GM21360 (cell line): ENCODE measurements around the gene EPHA5.

Experiments used
- ATAC-seq: cut with Tn5 transposase; IDR thresholded peaks from one replicate; pipeline ENCODE4 v1.9.1; 2021; ENCODE audit warnings: mild to moderate bottlenecking, moderate library complexity; ENCODE audit not compliant: unreplicated experiment

The EPHA5 gene

DNA sequence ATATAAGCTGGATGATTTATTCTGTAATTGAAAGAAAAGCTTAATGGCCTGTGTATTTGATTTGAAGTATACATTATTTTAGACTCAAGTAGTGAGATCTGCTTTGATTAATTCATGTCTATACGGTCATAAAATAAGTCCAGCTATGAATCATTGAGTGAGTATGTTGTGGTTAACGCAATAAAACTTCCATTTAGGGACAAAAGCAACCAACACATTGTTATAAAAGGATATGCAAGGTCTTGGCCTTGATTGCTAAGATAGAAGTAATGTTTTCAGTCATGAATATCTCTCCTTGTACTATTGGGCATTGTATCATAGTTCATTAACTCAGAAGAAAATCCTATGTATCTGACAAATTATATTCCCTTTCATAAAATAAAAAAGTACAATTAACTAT, 162.1 kb downstream of the EPHA5 start:
- ATAC-seq, result no peak

DNA sequence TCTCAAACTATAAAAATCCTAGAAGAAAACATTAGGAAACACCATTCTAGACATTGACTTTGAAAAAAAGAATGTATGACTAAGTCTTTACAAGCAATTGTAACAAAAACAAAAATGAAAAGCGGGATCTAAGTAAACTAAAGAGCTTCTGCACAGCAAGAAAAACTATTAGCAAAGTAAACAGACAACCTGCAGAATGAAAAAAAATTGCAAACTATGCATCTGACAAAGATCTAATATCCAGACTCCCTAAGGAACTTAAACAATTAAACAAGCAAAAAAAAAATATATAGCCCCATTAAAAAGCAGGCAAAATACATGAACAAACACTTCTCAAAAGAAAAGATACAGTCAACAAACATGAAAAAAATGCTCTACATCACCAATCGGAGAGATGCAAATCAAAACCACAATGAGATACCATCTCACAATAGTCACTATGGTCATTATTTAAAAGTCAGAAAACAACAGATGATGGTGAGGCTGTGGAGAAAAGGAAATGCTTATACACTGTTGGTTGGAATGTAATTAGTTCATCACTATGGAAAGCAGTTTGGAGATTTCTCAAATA, 168.1 kb downstream of the EPHA5 start:
- ATAC-seq, result no peak

DNA sequence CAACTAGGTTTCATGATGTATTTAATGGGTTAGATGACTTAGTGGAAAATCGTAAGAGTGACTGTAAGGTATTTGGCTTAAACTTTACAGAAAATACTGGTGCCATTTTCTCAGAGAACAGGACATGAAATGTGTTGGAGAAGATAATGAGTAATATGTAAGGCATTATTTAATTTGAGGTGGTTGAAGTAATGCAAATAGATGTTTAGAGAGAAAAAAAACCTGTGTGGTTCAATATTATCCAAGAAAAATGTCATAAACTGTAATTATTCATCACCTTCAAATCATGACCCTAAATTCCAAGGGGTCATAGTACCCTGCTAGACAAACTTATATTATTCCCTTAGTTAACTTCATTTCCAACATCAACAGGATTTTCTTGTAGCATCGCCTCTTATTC, 171.7 kb downstream of the EPHA5 start:
- no peak for ATAC-seq

DNA sequence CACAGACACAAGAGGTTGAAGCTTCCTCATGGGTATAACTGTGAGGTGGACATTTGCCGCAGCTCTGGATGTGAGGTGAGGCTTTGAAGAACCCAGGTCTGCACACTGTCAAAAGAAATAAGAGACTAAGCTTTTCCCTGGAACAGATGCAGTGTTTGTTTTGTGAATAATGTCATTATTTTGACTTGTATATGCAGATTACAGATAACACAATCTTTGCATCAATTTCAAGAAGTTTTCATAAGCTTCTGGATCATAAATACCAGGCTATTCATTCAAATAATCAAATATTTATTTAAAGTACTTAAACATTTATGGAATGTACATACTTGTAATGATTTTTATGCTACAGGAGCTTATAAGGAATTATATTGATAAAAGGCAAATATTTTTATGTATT, 174.8 kb downstream of the EPHA5 start:
- ATAC-seq, result no peak

DNA sequence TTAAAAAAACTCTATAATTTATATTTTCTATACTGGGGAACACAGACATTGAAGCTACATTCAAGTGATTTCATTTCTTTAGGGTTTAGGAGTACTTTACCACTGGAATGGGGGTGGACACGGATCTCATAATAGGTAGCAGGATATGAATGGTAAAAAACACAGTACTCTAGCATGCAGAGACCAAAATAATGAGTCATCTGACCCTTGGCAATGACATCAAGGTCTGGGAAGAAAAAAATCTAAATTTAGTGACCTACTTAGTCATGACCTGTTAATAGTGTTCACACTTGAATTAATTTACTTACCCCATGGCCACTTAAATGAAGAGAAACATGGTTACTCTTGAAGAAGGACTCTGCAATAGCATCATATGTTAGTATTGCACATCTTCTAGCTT, 187.9 kb downstream of the EPHA5 start:
- ATAC-seq, result no peak

DNA sequence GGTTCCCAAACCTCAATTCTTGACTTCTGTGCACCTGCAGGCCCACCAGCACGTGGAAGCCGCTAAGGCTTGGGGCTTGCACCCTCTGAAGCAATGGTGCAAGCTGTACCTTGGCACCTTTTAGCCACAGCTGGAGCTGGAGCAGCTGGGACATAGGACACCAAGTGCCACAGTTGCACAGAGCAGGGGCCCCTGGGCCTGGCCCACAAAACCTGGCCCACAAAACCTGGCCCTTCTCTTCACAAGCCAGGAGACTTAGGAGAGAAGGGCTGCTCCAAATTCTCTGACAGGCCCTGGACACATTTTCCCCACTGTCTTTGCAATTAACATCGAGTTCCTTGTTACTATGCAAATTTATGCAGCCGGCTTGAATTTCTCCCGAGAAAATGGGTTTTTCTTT, 197.8 kb downstream of the EPHA5 start:
- no peak for ATAC-seq

DNA sequence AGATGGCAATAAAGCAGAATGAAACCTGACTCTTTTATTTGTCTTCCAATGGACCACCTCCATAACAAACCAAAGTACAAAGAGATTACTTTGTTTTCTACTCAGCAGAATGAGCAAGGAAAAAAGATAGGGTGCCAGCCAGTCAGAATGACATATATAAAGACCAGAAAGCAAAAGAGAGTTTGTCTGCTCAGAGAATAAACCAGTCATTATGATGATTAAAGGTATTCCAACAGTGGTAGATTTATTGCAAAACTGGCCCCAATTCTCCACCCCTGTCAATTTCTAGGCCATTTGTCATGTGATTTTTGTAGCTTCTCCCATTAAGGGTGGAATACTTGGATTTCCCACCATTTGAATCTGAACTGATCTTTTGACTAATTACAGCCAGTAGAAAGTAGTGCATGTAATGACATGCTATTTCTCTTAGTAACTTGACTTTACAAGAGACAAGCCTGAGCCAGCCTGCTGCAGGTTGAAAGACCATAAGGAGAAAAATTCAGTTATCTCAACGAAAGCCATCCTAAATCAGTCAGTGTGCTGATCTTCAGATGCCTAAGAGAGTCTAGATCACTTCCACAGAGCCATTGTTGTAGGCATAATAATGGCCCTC, 203.1 kb downstream of the EPHA5 start:
- no peak for ATAC-seq

DNA sequence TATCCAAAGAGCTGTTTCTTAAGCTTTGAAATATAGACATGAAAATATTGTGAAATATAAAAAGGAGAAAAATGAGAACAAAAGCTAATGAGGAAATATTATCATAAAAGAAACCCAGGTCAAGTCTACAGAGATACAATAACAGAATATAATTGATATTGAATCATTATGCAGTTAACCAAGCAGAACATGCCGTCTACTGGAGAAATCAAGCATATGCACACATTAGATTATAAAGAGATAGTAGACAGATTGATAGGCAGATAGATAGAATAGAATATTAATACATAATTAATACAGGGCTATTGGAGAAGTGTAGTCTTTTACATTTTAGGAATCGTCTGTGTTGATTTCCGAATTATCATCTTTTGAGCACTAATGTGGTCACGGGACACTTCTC, 208.5 kb downstream of the EPHA5 start:
- ATAC-seq, result no peak

DNA sequence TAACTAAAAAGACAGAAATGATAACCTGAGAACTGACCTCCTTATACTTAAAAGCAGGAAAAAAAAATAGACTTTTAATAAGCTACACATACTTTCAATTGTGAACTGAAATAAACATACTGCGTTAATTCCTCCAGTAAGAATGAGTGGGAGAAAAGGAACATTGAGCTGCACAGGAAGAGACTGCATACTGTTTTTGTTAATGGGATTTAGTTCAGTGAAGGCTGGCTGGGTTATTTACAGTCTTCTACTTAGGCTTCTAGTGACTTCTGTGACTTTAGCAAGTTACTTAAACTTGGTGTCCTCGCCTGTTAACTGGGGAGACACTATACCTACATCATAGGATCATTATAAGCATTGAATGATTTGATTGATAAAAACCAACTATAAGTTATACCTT, 213.3 kb downstream of the EPHA5 start:
- no peak for ATAC-seq

DNA sequence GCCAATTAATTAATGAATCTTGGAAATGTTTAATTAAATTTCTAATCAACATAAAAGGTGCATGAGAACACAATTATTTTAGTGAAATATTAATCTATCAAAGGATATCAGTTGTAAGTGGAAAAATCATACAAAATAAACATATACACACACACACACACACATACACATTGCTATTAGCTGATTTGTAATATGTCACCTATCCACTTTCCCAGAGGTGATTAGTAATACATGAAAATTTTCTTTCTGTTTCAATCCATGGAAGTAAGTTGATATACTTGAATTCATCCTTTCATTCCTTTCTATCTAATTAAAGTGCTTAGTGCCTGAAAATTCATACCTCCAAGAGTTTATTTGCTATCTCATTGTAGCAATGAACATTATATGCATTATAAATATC, 213.7 kb downstream of the EPHA5 start:
- no peak for ATAC-seq

DNA sequence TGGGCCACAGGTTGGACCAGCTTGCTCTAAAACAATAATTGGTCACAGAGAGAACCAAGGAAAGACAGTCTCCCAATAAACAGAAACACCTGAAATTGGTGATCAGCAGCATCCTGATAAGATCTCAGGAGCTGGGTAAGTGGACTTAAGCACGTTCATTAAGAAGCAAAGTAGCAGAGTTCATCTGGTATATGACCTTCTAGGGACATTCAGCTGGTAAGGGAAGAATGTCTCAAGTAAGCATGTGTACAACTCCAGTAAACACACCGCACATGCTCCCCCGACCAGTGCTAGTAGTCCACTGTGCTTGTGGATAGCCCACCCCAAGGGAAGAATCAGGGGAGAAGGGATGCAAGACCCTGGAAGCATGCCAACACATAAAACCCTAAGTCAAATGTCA, 216.9 kb downstream of the EPHA5 start:
- ATAC-seq, result no peak

DNA sequence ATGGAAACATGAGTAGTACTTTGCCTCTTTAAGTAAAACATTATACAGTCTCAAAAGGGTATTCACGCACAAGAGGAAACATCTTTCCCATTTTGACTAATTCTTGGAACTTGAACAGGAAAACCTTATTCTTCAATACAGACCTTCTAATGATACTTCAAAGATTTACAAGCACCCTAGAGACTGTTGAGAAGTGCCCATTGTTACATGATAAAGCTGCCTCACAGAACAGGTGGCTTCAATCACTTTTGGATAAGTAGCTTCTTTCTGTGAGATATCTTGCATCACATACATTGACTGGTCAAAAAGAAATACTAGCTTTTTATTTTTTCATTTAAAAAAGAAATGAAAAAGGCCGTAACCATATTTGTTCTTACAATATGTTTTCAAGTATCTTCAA, 219.4 kb downstream of the EPHA5 start:
- no peak for ATAC-seq

DNA sequence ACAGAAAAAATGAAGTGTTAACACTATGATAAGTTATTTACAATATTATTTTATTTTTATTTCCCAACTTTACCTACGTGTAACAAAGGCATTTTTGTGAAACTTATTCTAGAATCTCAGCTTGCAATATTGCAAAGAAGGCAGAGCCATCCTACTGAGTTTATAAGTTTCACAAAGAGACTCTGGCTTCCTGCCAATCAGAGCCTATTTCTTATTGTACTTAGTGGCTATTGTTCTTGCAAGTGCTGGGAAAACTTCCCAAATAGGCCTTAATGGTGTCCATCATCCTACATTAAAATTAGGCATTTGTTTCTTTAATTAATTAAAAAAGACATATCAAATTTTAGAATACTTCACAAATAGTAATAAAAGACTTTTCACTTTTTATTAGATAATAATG, 233.2 kb downstream of the EPHA5 start:
- no peak for ATAC-seq

DNA sequence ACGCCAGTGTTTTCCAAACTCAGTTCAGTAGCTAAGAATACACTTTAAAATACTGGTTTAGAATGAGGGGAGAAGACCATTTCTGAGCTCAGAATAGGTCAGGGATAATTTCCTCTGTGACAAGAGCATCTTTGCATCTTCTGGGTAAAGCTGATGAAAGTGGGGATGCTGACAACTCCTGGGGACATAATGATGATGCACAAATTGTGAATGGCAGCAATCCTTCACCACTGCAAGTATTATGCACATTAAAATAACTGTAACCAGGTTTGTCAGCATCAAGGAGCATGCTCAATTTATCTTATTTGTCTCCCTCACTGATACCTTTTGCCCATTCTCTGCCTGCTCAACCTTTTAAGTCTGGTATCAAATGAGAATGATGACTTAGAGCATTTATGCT, 248.2 kb downstream of the EPHA5 start:
- no peak for ATAC-seq

DNA sequence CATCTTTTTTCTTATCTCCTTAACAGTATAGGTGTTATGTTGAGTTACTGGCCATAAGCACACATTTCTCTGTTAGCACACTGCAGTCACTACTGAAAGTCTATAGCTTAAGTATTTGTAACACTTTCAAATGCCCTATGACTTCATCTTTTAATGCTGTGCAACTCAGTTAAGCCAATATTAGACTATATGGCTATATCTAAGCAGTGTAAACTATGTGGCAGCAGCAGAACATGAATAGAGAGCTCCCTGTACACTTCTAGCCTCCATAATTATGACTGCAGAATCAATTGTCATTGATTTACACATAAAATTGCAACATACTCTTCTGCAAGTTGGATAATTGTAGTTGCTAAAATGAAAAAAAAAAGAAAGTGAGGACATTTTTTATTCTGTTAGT, 250.3 kb downstream of the EPHA5 start:
- no peak for ATAC-seq

DNA sequence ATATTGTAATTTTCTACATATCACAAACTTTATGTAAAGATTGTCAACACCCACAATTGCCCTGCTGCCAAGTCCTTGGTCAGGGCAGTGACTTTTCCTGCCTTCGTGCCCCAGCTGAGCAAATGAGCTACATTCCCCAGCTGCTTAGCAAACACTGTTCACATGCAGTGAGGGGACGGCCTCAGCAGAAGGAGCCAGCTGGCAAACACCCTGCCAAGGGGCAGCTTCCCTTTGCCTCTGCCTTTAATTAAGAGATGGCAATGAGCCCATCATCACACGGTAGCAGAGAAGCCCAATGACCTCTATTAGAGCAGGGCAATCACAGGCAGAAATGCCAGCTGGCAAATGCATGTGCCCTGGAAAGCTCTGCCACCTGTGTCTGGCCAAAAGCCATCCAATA, 253.4 kb downstream of the EPHA5 start:
- ATAC-seq, result no peak

DNA sequence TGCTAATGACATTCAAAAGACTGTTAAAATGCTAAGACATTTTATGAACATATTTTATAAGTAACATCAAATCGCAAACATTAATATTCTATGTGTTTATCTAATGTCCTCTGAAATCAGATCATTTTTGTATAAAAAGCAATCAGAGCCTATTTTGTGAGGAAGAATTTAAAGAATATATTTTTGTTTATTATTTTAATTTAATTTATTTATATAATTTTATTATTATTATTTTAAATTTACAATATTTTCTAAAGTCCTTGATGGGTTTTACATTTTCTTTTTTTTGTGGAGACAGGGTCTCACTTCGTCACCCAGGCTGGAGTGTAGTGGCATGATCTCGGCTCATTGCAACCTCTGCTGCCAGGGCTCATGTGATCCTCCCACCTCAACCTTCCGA, 262.8 kb downstream of the EPHA5 start:
- ATAC-seq, result no peak

DNA sequence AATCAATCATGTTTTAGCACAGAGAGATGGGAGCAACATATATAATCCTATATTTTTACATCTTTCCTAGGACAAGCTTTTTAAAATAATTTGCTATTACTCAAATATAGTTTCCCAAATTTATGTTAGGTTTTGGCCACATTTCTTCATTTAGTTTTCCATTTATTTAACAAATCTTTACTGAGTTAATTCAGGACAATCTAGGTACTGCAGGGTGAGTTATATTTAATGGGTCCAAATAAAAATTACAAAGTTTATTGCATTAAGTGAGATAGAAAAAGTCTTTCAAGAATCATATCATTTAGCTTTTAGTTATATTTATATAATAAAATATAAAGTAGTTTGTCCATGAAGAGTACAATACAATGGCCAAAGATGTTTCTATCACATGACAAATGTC, 269.2 kb downstream of the EPHA5 start:
- no peak for ATAC-seq

DNA sequence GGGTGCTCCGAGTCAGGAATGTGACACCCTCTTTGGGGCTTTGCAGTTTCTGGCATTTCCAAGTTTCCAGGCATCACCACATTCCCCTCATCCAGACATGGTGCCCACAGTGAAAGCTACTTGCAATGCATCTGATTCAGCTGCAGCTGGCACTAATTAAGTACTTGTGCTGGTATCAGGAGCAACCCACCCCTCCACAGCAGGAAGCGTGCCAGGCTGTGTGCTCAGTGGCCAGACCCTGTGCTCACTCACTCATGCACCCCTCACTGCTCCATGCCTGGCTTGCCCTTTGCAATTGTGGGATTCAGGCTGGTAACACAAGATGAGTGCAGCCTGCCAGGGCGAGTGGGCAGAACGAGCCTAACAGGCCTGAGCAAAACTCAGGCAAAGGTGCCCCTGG, 271.2 kb downstream of the EPHA5 start:
- no peak for ATAC-seq

DNA sequence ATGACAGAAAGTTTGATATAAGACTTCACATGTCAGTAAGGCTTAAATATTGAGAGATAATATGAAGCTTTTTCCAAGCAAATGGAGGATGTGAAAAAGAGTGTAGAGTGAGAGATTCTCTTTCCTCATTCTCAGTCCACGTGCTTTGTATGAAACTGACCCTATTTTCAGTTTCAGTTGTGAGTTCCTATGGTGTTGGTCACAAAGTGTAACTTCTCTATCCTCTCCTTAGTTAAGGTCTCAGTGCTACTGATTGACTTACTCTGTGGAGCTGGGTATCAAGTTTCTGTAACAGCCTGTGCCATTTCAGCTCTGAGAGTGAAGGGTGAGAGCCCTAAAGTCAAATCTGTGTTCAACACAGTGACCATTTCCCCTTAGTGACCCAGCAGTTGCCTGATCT, 277.2 kb downstream of the EPHA5 start:
- no peak for ATAC-seq

DNA sequence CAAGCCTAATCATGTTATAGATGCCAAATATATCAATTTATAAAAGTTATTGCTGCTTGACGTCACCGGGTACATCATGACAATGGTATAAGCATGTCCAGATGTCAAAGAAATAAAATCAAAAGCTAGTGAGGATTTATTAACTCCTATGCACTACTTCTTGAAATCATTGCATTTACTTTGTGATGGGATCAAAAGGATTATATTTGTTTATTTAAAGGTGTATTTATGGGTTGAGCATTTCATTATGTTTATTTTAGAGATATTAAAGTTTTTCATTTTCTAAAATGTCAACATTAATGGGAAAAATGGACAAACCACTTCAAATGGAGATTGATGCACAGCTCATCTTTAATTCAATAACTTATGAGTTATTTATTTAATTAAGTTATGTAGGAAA, 277.8 kb downstream of the EPHA5 start:
- ATAC-seq, result no peak

DNA sequence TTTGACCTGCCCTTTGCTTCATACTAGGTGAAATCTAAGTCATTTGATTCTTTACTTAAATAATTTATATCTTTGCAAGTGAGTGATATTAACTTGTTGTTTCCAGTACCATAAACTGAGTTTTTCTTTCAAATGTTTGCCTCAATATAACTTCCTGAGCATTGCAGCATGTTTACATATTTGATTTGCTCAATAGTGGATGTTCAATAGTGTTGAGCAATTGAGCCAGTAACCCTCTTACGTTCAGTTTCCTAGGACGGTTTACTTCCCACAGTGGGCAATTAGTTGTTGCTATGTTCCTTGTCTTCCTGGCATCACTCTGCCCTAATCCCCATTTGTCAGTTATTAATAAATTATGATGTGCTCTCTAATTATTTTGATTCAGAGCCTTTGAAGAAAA, 278.5 kb downstream of the EPHA5 start:
- ATAC-seq, result no peak

DNA sequence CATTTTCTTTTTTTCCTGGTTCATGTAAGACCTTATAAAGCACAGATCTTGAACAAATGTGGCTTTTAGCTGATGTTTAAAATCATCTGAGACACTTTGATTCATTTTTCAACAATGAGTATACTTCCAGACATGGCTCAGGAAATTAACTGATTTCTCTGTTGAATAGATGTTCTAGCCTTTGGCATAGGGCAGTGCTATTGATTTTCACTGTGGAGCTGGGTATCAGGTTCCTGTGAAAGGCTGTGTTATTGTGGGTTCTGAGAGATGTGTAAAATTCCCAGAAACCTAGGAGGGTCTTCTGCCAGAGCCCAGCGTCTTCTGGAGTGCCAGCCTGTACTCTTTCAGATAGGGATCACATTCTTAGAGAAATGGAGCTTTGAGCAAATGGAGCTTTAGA, 278.9 kb downstream of the EPHA5 start:
- ATAC-seq, result no peak
